Fibroblast of the aortic adventitia (primary cell): ENCODE data around the gene POLD4. TPM values are rescaled to one million over a fixed set of nuclear protein-coding genes. Genes with fewer than 3 reads are reported as not detected.
A peak's percentile ranks its signal among the peaks of the same experiment; 100 is the strongest.

Experiments used
- DNase-seq: peaks from one replicate; pipeline ENCODE4 v3.0.0-alpha.2; 2010; ENCODE audit warnings: low read depth
- H3K4me3 ChIP-seq: 2 replicates; pipeline ENCODE4 v1.5.1; 2011; ENCODE audit warnings: low read depth, mild to moderate bottlenecking, control low read depth, low read length, moderate library complexity
- CTCF ChIP-seq: IDR thresholded peaks from 2 replicates; pipeline ENCODE4 v1.5.1; 2011; ENCODE audit warnings: mild to moderate bottlenecking, low read length, control low read depth, inconsistent platforms; ENCODE audit not compliant: insufficient read depth
- total RNA-seq: library from RNA; depleted of rRNA; stranded (reverse); fragments of >200 nt; gene quantifications from 2 replicates; pipeline ENCODE4 v1.2.3, GENCODE V29; 2012; ENCODE audit warnings: low replicate concordance

The POLD4 gene
- total RNA-seq, 1 donor = 53.5 TPM

GRCh38 chr11:67366546-67366945, 13.2 kb upstream of the POLD4 start:
- peak; percentile 49 for DNase-seq
- peak overlapping the region; percentile 5 for H3K4me3 ChIP-seq
- no peak for TF ChIP-seq CTCF

- DNase-seq = no peak
- no peak overlapping the region for H3K4me3 ChIP-seq
- TF ChIP-seq CTCF = no peak
These were observed 12.5 kb upstream of the POLD4 start for GRCh38 chr11:67365736-67366444.

- TF ChIP-seq CTCF = no peak
- H3K4me3 ChIP-seq = no peak overlapping the region
- no peak for DNase-seq
These were observed 11.7 kb upstream of the POLD4 start for GRCh38 chr11:67364783-67365722.

GRCh38 chr11:67364169-67364568, 10.8 kb upstream of the POLD4 start:
- H3K4me3 ChIP-seq = no peak overlapping the region
- no peak for TF ChIP-seq CTCF
- no peak for DNase-seq

GRCh38 chr11:67357831-67358670, 4.7 kb upstream of the POLD4 start:
- H3K4me3 ChIP-seq = no peak overlapping the region
- peak; percentile 45 for DNase-seq
- TF ChIP-seq CTCF = no peak

GRCh38 chr11:67356864-67357561, 3.7 kb upstream of the POLD4 start:
- peak; percentile 81 for DNase-seq
- H3K4me3 ChIP-seq = no peak overlapping the region
- TF ChIP-seq CTCF = peak; percentile 99
